HG03196 (cell line): Measurements from ENCODE around the gene GLB1L2.
A peak's percentile ranks its signal among the peaks of the same experiment; 100 is the strongest.

Source experiments
- ATAC-seq: cut with Tn5 transposase; IDR thresholded peaks from one replicate; pipeline ENCODE4 v1.9.1; 2021; ENCODE audit not compliant: unreplicated experiment

The GLB1L2 gene

GRCh38 chr11:134346976-134347350, 15.2 kb downstream of the GLB1L2 start:
- no peak for ATAC-seq

GRCh38 chr11:134347441-134347840, 15.7 kb downstream of the GLB1L2 start:
- ATAC-seq: no peak

- no peak for ATAC-seq
Observed at GRCh38 chr11:134349109-134349801, 17.5 kb downstream of the GLB1L2 start.

- ATAC-seq: no peak
Observed at GRCh38 chr11:134349802-134350355, 18.1 kb downstream of the GLB1L2 start.

- ATAC-seq: no peak
Observed at GRCh38 chr11:134350381-134350780, 18.6 kb downstream of the GLB1L2 start.

GRCh38 chr11:134352111-134352510, 20.3 kb downstream of the GLB1L2 start:
- ATAC-seq: no peak

- ATAC-seq: no peak
Observed at GRCh38 chr11:134355136-134355535, 23.3 kb downstream of the GLB1L2 start.

GRCh38 chr11:134355656-134356055, 23.9 kb downstream of the GLB1L2 start:
- ATAC-seq: no peak

GRCh38 chr11:134356656-134357544, 25.1 kb downstream of the GLB1L2 start:
- ATAC-seq: no peak

GRCh38 chr11:134357545-134357839, 25.7 kb downstream of the GLB1L2 start:
- ATAC-seq: no peak

- ATAC-seq: no peak
Observed at GRCh38 chr11:134358165-134358855, 26.5 kb downstream of the GLB1L2 start.

- ATAC-seq: no peak
Observed at GRCh38 chr11:134358856-134359490, 27.2 kb downstream of the GLB1L2 start.

GRCh38 chr11:134359646-134360045, 27.9 kb downstream of the GLB1L2 start:
- no peak for ATAC-seq

GRCh38 chr11:134360050-134360835, 28.5 kb downstream of the GLB1L2 start:
- ATAC-seq: peak; percentile 84

- no peak for ATAC-seq
Observed at GRCh38 chr11:134361661-134362060, 29.9 kb downstream of the GLB1L2 start.

GRCh38 chr11:134362192-134362901, 30.6 kb downstream of the GLB1L2 start:
- ATAC-seq: no peak

GRCh38 chr11:134363161-134363560, 31.4 kb downstream of the GLB1L2 start:
- ATAC-seq: no peak

GRCh38 chr11:134363592-134363991, 31.8 kb downstream of the GLB1L2 start:
- ATAC-seq: no peak

- ATAC-seq: no peak
Observed at GRCh38 chr11:134364261-134364660, 32.5 kb downstream of the GLB1L2 start.
